ENCODE measurements around the gene NPDC1.

Gene NPDC1

DNA sequence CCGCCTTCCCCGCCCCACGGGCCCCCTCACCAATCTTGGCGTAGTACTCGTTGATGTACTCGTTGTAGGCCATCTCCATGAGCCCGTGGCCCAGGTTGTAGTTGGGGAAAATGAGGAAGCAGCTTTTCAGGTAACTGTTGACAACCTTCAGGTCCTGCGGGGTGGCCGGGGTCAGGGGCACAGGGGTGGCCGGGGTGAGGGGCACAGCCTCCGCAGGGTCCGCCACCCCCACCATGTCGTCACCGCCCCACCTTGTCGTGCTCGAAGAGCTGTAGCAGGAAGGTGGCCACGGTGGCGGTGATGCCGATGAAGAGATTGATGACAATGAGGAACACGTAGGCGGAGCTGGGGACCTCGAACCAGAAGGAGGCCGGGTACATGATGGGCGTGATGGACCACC is 34.8 kb downstream of the NPDC1 start:
- no peak overlapping the region for H3K9ac ChIP-seq
- no peaks in the 10 kb centered on the region for H3K79me2 ChIP-seq (ENCODE audit: insufficient read depth, low read depth)
- no peak overlapping the region for H3K27ac ChIP-seq
- no peak for TF ChIP-seq CTCF (conservative IDR thresholded peaks at IDR 0.05; ENCODE audit: low read depth, low read length)
- H3K4me1 ChIP-seq (ENCODE audit: low read depth, poor library complexity, severe bottlenecking): no peaks in the 10 kb centered on the region
- no peaks in the 10 kb centered on the region for H3K36me3 ChIP-seq (ENCODE audit: insufficient read depth)
- no peak overlapping the region for H3K4me2 ChIP-seq
- H3K4me3 ChIP-seq (IDR thresholded peaks at IDR 0.05; ENCODE audit: insufficient read depth, low read depth, low read length): no peak overlapping the region
- no peaks in the 10 kb centered on the region for H4K20me1 ChIP-seq (ENCODE audit: insufficient read depth)
- H2AFZ ChIP-seq (ENCODE audit: low read depth): no peak overlapping the region
- H3K27me3 ChIP-seq (ENCODE audit: insufficient read depth, low read depth): peaks cover 23% of the 10 kb centered on the region; the same call in 1 of the 2 replicates

DNA sequence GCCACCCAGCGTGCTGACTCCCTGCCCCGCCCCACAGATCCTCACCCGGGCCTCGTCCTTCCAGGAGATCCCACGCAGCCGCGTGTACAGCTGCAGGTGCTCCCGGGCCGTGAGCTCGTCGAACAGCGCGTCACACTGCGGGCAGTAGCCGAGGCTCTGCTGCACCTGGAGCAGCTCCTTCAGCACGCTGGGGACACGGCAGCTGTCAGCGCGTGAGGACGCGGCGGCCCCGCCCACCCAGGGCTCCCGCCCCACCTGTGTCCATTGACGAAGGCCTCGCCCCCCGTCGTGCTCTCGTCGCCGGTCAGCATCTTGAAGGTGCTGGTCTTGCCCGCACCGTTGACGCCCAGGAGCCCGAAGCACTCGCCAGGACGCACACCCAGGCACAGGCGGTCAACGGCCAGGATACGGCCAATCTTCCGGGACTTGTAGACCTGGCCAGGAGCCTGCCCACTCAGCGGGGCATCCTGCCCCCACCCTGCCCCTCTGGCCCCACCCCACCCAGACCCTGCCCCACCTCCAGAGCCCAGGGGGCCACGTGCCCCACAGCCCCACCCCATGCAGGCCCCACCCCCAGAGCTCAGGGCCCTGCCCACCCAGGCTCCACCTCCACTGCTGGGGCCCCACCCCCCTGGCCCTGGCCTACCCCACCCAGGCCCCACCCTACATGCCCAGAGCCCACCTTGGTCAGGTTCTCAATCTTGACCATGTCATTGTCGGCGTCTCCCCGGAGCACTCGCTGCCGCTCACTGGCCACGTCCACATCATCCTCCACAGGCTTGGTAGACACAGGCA is 35.8 kb downstream of the NPDC1 start:
- no peaks in the 10 kb centered on the region for H3K4me1 ChIP-seq (ENCODE audit: low read depth, poor library complexity, severe bottlenecking)
- no peak overlapping the region for H3K9ac ChIP-seq
- no peak overlapping the region for H3K4me2 ChIP-seq
- no peak overlapping the region for H3K27ac ChIP-seq
- no peak overlapping the region for H3K4me3 ChIP-seq (IDR thresholded peaks at IDR 0.05; ENCODE audit: insufficient read depth, low read depth, low read length)
- no peaks in the 10 kb centered on the region for H4K20me1 ChIP-seq (ENCODE audit: insufficient read depth)
- H3K79me2 ChIP-seq (ENCODE audit: insufficient read depth, low read depth): no peaks in the 10 kb centered on the region
- no peak overlapping the region for H2AFZ ChIP-seq (ENCODE audit: low read depth)
- peaks cover 30% of the 10 kb centered on the region; the same call in 1 of the 2 replicates for H3K27me3 ChIP-seq (ENCODE audit: insufficient read depth, low read depth)
- no peak for TF ChIP-seq CTCF (conservative IDR thresholded peaks at IDR 0.05; ENCODE audit: low read depth, low read length)
- H3K36me3 ChIP-seq (ENCODE audit: insufficient read depth): no peaks in the 10 kb centered on the region

GRCh38 chr9:137009217-137009616 is 36.8 kb downstream of the NPDC1 start:
- no peak overlapping the region for H2AFZ ChIP-seq (ENCODE audit: low read depth)
- H3K9ac ChIP-seq: no peak overlapping the region
- H3K27me3 ChIP-seq (ENCODE audit: insufficient read depth, low read depth): peaks cover 33% of the 10 kb centered on the region; the same call in 1 of the 2 replicates
- H3K4me3 ChIP-seq (IDR thresholded peaks at IDR 0.05; ENCODE audit: insufficient read depth, low read depth, low read length): no peak overlapping the region
- H4K20me1 ChIP-seq (ENCODE audit: insufficient read depth): no peaks in the 10 kb centered on the region
- no peaks in the 10 kb centered on the region for H3K79me2 ChIP-seq (ENCODE audit: insufficient read depth, low read depth)
- H3K4me2 ChIP-seq: no peak overlapping the region
- H3K4me1 ChIP-seq (ENCODE audit: low read depth, poor library complexity, severe bottlenecking): no peaks in the 10 kb centered on the region
- H3K27ac ChIP-seq: no peak overlapping the region
- no peaks in the 10 kb centered on the region for H3K36me3 ChIP-seq (ENCODE audit: insufficient read depth)
- no peak for TF ChIP-seq CTCF (conservative IDR thresholded peaks at IDR 0.05; ENCODE audit: low read depth, low read length)

DNA sequence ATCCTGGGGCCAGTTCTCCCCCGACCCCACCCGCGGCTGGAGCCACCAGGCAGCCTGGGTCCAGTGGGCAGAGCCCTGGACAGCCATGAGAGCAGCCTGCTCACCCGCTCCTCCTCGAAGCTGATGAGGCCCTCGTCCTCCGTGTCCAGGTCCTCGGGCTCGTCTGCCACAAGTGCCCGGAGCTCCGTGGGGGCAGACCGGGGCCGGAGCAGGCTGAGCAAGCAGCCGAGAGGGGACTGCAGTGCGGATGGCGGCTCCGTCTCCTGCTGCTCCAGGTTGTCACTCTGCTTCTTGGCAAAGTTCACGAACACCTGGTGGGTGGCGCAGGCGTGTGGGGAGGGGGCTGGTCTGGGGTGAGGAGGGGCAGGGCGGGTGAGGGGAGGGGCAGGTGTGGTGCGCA is 37.7 kb downstream of the NPDC1 start:
- H3K4me3 ChIP-seq (IDR thresholded peaks at IDR 0.05; ENCODE audit: insufficient read depth, low read depth, low read length): no peak overlapping the region
- H3K27ac ChIP-seq: no peak overlapping the region
- H3K79me2 ChIP-seq (ENCODE audit: insufficient read depth, low read depth): no peaks in the 10 kb centered on the region
- H2AFZ ChIP-seq (ENCODE audit: low read depth): no peak overlapping the region
- TF ChIP-seq CTCF (conservative IDR thresholded peaks at IDR 0.05; ENCODE audit: low read depth, low read length): no peak
- H3K9ac ChIP-seq: no peak overlapping the region
- peaks cover 41% of the 10 kb centered on the region; the same call in 1 of the 2 replicates for H3K27me3 ChIP-seq (ENCODE audit: insufficient read depth, low read depth)
- no peaks in the 10 kb centered on the region for H4K20me1 ChIP-seq (ENCODE audit: insufficient read depth)
- H3K36me3 ChIP-seq (ENCODE audit: insufficient read depth): no peaks in the 10 kb centered on the region
- no peaks in the 10 kb centered on the region for H3K4me1 ChIP-seq (ENCODE audit: low read depth, poor library complexity, severe bottlenecking)
- no peak overlapping the region for H3K4me2 ChIP-seq
